WTC11 (cell line): ENCODE data around the gene MYOZ2. TPM values are rescaled to one million over a fixed set of nuclear protein-coding genes. Genes with fewer than 3 reads are reported as not detected.

ENCODE experiments used
- ATAC-seq: fragments of 200-7000 bp; cut with Tn5 transposase; 2 replicates; pipeline ENCODE4 v1.10.0; 2021; ENCODE audit warnings: mild to moderate bottlenecking, moderate library complexity
- CTCF ChIA-PET: fragments of 300-600 bp; sonication (Branson Sonifier 250); formaldehyde crosslinking; loops from one replicate; lab custom pipeline; 2021; ENCODE audit warnings: antibody characterized with exemption; lab: Charles Lee
- POLR2A ChIA-PET: fragments of 350-600 bp; sonication (Branson Sonifier 250); formaldehyde crosslinking; loops from one replicate; lab custom pipeline; 2021; ENCODE audit warnings: antibody characterized with exemption; lab: Charles Lee
- DNase-seq: peaks from one replicate; pipeline ENCODE4 v3.0.0; 2021; ENCODE audit warnings: low spot score
- H3K27ac Mint-ChIP-seq: 2 replicates; pipeline ENCODE4 v1.8.0; 2021; ENCODE audit warnings: mixed read lengths
- H3K27me3 Mint-ChIP-seq: 2 replicates; pipeline ENCODE4 v1.8.0; 2021; ENCODE audit warnings: low read depth, mild to moderate bottlenecking, moderate library complexity, mixed read lengths
- H3K36me3 Mint-ChIP-seq: 2 replicates; pipeline ENCODE4 v1.8.0; 2021; ENCODE audit warnings: mixed read lengths
- H3K4me1 Mint-ChIP-seq: 2 replicates; pipeline ENCODE4 v1.8.0; 2022; ENCODE audit warnings: mixed read lengths
- H3K4me3 Mint-ChIP-seq: 2 replicates; pipeline ENCODE4 v1.8.0; 2021; ENCODE audit warnings: mild to moderate bottlenecking, moderate library complexity, mixed read lengths
- H3K9me3 Mint-ChIP-seq: 2 replicates; pipeline ENCODE4 v1.8.0; 2021; ENCODE audit warnings: mixed read lengths
- ARID4B ChIP-seq: sonication (generic); formaldehyde crosslinking; IDR thresholded peaks from 2 replicates; pipeline ENCODE4 v1.8.0; 2023; ENCODE audit warnings: missing genetic modification reagents, mild to moderate bottlenecking, borderline replicate concordance
- ATF6 ChIP-seq: sonication (generic); formaldehyde crosslinking; IDR thresholded peaks from 2 replicates; pipeline ENCODE4 v1.8.1; 2023; ENCODE audit warnings: mild to moderate bottlenecking, missing genetic modification reagents
- CDX4 ChIP-seq: fragments of 250-450 bp; sonication (Bioruptor Pico); IDR thresholded peaks from 2 replicates; pipeline ENCODE4 v1.9.0; 2021; ENCODE audit warnings: moderate library complexity, mild to moderate bottlenecking, inconsistent platforms, borderline replicate concordance
- CREB1 ChIP-seq: sonication (generic); formaldehyde crosslinking; IDR thresholded peaks from 2 replicates; pipeline ENCODE4 v1.8.0; 2023; ENCODE audit warnings: mild to moderate bottlenecking, missing genetic modification reagents
- E2F1 ChIP-seq: sonication (generic); formaldehyde crosslinking; IDR thresholded peaks from 2 replicates; pipeline ENCODE4 v1.8.0; 2022; ENCODE audit warnings: mild to moderate bottlenecking, missing genetic modification reagents
- EMX1 ChIP-seq: fragments of 250-450 bp; sonication (Bioruptor Pico); IDR thresholded peaks from 2 replicates; pipeline ENCODE4 v1.8.0; 2021; ENCODE audit warnings: mild to moderate bottlenecking
- JUN ChIP-seq: sonication (generic); formaldehyde crosslinking; IDR thresholded peaks from 2 replicates; pipeline ENCODE4 v1.8.0; 2023; ENCODE audit warnings: mild to moderate bottlenecking, missing genetic modification reagents
- MYBL2 ChIP-seq: sonication (generic); formaldehyde crosslinking; IDR thresholded peaks from 2 replicates; pipeline ENCODE4 v1.8.1; 2023; ENCODE audit warnings: mild to moderate bottlenecking, moderate library complexity, missing genetic modification reagents
- NFE2L1 ChIP-seq: sonication (generic); formaldehyde crosslinking; IDR thresholded peaks from 2 replicates; pipeline ENCODE4 v1.8.1; 2023; ENCODE audit warnings: missing genetic modification reagents
- NR2C2 ChIP-seq: sonication (generic); formaldehyde crosslinking; IDR thresholded peaks from 2 replicates; pipeline ENCODE4 v1.8.0; 2022; ENCODE audit warnings: mild to moderate bottlenecking, missing genetic modification reagents
- PREB ChIP-seq: sonication (generic); formaldehyde crosslinking; IDR thresholded peaks from 2 replicates; pipeline ENCODE4 v1.8.1; 2022; ENCODE audit warnings: mild to moderate bottlenecking, missing genetic modification reagents, moderate library complexity, borderline replicate concordance
- STAT6 ChIP-seq: sonication (generic); formaldehyde crosslinking; conservative IDR thresholded peaks from 2 replicates; pipeline ENCODE4 v1.8.1; 2023; ENCODE audit warnings: mild to moderate bottlenecking, low read depth, missing genetic modification reagents, moderate library complexity
- TEAD1 ChIP-seq: sonication (generic); formaldehyde crosslinking; IDR thresholded peaks from 2 replicates; pipeline ENCODE4 v1.8.0; 2022; ENCODE audit warnings: mild to moderate bottlenecking, missing genetic modification reagents
- USF2 ChIP-seq: sonication (generic); formaldehyde crosslinking; IDR thresholded peaks from 2 replicates; pipeline ENCODE4 v1.8.1; 2023; ENCODE audit warnings: mild to moderate bottlenecking, missing genetic modification reagents, moderate library complexity
- ZNF263 ChIP-seq: sonication (generic); formaldehyde crosslinking; IDR thresholded peaks from 2 replicates; pipeline ENCODE4 v1.8.1; 2022; ENCODE audit warnings: low read depth, mild to moderate bottlenecking, moderate library complexity, missing genetic modification reagents
- ZNF396 ChIP-seq: fragments of 250-450 bp; sonication (Bioruptor Pico); IDR thresholded peaks from 2 replicates; pipeline ENCODE4 v1.8.0; 2021; ENCODE audit warnings: mild to moderate bottlenecking, moderate library complexity, borderline replicate concordance
- total RNA-seq: library from RNA; stranded (reverse); gene quantifications from 3 replicates; pipeline ENCODE4 v1.2.3, GENCODE V29; 2021

Gene MYOZ2
- total RNA-seq, 1 experiment from 2014 or later = not detected

GRCh38 chr4:119209077-119209476, 73.4 kb downstream of the MYOZ2 start:
- Mint-ChIP-seq H3K4me3 (no peak overlapping the region), H3K27me3 (peaks cover 8% of the 10 kb centered on the region), H3K36me3 (no peaks in the 10 kb centered on the region), H3K9me3 (no peaks in the 10 kb centered on the region), H3K4me1 (peaks cover 39% of the 10 kb centered on the region), H3K27ac (no peak overlapping the region)
- POLR2A ChIA-PET = no interaction called here
- ATAC-seq (no peak), DNase-seq (no peak)
- CTCF ChIA-PET = no interaction called here
- TF ChIP-seq USF2 (no peak), MYBL2 (CRISPR knock-in tag) (no peak), NR2C2 (CRISPR knock-in tag) (no peak), TEAD1 (CRISPR knock-in tag) (no peak), CDX4 (CRISPR knock-in tag) (no peak), E2F1 (no peak), STAT6 (CRISPR knock-in tag) (no peak), ARID4B (CRISPR knock-in tag) (no peak), JUN (CRISPR knock-in tag) (no peak), ZNF263 (CRISPR knock-in tag) (no peak), CREB1 (CRISPR knock-in tag) (no peak), NFE2L1 (no peak), PREB (CRISPR knock-in tag) (no peak), EMX1 (CRISPR knock-in tag) (no peak)

GRCh38 chr4:119209586-119209985, 74.0 kb downstream of the MYOZ2 start:
- ChIA-PET CTCF (no interaction called here), POLR2A (no interaction called here)
- no peak for DNase-seq
- no peak for ATAC-seq
- Mint-ChIP-seq H3K27ac (no peak overlapping the region), H3K27me3 (peaks cover 8% of the 10 kb centered on the region), H3K4me3 (no peak overlapping the region), H3K36me3 (no peaks in the 10 kb centered on the region), H3K4me1 (peaks cover 38% of the 10 kb centered on the region), H3K9me3 (no peaks in the 10 kb centered on the region)
- TF ChIP-seq ARID4B (CRISPR knock-in tag) (no peak), MYBL2 (CRISPR knock-in tag) (no peak), ATF6 (no peak), ZNF396 (CRISPR knock-in tag) (no peak)
